GM21825 (cell line): ENCODE measurements around the gene BRD8.

Experiments used
- ATAC-seq: cut with Tn5 transposase; IDR thresholded peaks from one replicate; pipeline ENCODE4 v1.9.1; 2021; ENCODE audit warnings: mild to moderate bottlenecking, moderate library complexity; ENCODE audit not compliant: unreplicated experiment

BRD8 gene

GRCh38 chr5:138102454-138103318 is 75.7 kb downstream of the BRD8 start:
- no peak for ATAC-seq

DNA sequence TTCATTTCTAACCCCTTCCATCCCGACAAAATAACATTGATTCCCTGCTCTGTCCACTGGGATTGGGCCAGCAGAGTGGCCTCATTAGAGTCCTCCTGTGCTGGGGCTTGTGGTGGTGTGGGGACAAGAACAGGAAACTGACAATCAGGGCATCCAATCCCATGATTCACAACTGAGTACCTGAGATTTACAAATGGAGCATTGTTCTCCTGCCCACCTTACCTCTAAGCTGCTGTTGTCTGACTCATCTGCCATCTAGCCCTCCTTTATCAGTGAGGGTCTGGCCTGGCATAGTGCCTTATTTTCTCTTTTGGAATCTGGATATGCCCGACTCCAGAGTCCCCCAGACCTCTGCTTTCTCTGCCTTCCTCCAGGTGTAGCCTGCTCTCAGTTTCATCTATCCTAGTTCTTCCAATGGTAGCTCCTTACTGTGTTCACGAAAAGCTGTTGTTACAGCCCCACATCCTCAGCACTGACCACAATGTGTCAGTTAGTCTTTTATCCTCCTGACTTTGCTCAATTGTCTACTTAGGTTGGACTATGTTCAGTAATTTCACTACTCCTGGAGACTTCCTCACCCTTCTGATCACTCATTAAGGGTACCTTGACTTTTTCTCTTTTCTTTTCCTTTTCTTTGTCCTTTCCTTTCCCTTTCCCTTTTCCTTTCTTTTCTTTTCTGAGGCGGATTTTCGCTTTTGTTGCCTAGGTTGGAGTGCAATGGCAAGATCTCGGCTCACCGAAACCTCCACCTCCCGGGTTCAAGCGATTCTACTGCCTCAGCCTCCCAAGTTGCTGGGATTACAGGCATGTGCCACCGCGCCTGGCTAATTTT is 81.2 kb downstream of the BRD8 start:
- no peak for ATAC-seq

- ATAC-seq = no peak
Observed at GRCh38 chr5:138096363-138096762, 82.1 kb downstream of the BRD8 start.

DNA sequence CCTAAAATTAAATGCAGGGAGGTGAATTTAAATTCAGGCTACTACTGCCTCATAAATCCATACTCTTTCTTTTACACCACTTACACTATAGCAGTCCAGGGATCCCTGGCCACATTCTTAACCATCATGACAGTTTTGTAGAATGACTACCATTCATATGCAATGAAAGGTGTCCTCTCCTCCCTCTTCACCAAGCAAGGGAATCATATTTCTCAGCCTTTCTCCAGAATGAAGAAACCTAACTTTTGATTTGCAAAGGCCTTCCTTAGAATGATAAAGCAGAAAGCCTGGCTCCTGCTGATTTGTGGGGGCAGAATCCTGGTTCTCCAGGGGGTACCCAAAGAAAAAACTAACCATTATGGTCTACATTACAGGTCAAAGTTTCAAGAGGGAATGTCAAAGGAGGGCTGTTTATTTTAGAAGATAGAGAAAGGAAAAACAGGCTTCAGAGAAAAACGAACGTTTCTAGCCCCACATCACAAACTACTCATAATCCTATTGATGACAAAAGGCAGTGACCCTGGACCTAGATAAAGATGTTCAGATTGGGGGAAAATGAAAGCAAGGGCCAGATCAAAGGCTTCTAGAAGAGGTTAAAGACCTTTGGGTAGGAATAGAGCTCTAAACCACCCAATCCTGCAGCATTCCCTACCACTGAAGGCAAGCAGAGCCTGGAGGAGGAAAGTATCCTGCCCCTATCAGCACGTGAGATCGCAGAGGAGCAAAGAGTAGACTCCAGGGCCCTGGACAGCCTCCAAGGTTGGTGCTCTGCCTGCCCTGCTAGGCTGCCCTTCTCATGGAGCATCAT is 83.1 kb downstream of the BRD8 start:
- no peak for ATAC-seq

GRCh38 chr5:138093036-138093435 is 85.4 kb downstream of the BRD8 start:
- no peak for ATAC-seq

DNA sequence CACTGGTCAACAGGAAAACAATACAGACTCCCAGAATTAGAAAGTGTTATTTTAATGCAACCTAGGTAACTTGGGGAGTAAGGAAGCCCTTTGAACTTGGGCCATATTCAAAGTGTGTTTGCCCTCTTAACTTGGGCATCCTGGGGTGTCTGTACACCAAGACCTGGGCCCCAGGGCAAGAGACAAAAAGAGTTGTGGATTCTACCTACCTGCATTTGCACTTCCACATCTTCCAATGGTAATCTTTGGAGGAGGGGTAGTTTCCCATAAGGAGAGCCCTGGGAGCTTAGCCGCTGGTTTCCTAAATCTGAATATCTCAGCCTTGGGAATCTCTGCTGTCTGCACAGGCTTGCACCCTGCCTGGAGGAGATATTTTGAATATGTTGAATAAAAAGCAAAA is 86.1 kb downstream of the BRD8 start:
- no peak for ATAC-seq

DNA sequence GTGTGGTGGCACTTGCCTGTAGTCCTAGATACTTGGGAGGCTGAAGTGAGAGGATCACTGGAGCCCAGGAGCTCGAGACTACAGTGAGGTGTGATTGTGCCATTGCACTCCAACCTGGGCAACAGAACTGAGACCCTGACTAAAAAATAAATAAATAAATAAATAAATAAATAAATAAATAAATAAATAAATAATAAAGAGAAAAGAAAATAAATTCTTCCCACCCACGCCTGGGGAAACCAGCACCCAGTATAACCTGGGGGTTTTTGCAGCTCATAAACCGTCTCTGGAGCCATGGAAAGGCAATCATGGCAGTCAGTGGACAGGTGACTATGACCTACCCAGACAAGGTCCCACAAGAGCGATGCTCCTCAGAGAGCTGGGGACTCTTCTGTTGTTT is 86.7 kb downstream of the BRD8 start:
- ATAC-seq = no peak
